ENCODE data around the gene CPN1. TPM values are rescaled to one million over a fixed set of nuclear protein-coding genes. Genes with fewer than 3 reads are reported as not detected.
A peak's percentile ranks its signal among the peaks of the same experiment; 100 is the strongest.
"Not testable (repeated sequence)": the region's sequence is repeated elsewhere in the genome, so short reads cannot be mapped to it uniquely, and the experiment has no call there.

The CPN1 gene
- total RNA-seq, 2 experiments from 2014 or later, result not detected

- Mint-ChIP-seq H3K4me1 (no peaks in the 10 kb centered on the region), H3K27me3 (peaks cover 14% of the 10 kb centered on the region), H3K36me3 (ENCODE audit: low read depth) (no peaks in the 10 kb centered on the region), H3K27ac (no peak overlapping the region), H3K9me3 (ENCODE audit: low read depth) (no peaks in the 10 kb centered on the region), H3K4me3 (no peak overlapping the region)
- ATAC-seq (peak; percentile 61), DNase-seq (peak; percentile 29)
- POLR2A ChIA-PET, result no interaction called here
- intact Hi-C loops (cut with DNase I, micrococcal nuclease), result no loop called here
- CTCF ChIA-PET, result interaction anchor here (1.0 to 1.2 kb wide), 2 partner anchors 91 to 99 kb away, joined by 4 read pairs; no protein-coding TSS in a partner anchor
Observed at GRCh38 chr10:100109670-100110069, 28.0 kb upstream of the CPN1 start.

GRCh38 chr10:100106865-100107264, 25.2 kb upstream of the CPN1 start:
- ChIA-PET CTCF (no interaction called here), POLR2A (no interaction called here)
- Mint-ChIP-seq H3K4me3 (no peak overlapping the region), H3K27ac (no peak overlapping the region), H3K4me1 (no peaks in the 10 kb centered on the region), H3K36me3 (ENCODE audit: low read depth) (no peaks in the 10 kb centered on the region), H3K9me3 (ENCODE audit: low read depth) (peaks cover 4% of the 10 kb centered on the region), H3K27me3 (peaks cover 18% of the 10 kb centered on the region)
- DNase-seq, result no peak
- intact Hi-C loops (cut with DNase I, micrococcal nuclease), result no loop called here
- no peak for ATAC-seq

DNA sequence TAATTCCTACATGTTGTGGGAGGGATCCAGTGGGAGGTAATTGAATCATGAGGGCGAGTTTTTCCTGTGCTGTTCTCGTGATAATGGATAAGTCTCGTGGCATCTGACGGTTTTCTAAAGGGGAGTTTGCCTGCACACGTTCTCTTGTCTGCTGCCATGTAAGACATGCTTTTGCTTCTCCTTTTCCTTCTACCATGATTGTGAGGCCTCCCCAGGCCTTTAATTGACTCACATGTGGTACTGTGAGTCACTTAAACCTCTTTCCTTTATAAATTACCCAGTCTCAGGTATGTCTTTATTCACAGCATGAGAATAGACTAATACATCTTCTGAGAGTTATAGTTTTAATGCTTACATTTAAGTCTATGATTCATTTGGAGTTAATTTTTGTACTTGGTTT, 22.6 kb upstream of the CPN1 start:
- Mint-ChIP-seq H3K4me3 (no peak overlapping the region), H3K4me1 (no peaks in the 10 kb centered on the region), H3K36me3 (ENCODE audit: low read depth) (no peaks in the 10 kb centered on the region), H3K27ac (no peak overlapping the region), H3K27me3 (peaks cover 30% of the 10 kb centered on the region), H3K9me3 (ENCODE audit: low read depth) (peaks cover 4% of the 10 kb centered on the region)
- intact Hi-C loops (cut with DNase I, micrococcal nuclease), result no loop called here
- ChIA-PET POLR2A (no interaction called here), CTCF (no interaction called here)
- DNase-seq (no peak), ATAC-seq (peak; percentile 23)

DNA sequence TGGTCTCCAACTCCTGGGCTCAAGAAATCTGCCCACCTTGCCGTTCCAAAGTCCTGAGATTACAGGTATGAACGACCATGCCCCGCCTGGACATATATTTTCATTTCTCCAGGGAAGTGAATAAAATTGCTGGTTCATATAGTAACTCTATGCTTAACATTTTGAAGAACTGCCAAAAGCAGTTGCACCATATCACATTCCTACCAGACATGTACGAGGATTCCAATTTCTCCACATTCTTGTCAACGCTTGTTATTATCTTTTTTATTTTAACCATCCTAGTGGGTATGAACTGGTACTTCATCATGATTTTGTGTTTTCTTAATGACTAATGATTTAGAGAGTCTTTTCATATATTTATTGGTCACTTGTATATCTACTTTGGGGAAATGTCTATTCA, 21.9 kb upstream of the CPN1 start:
- Mint-ChIP-seq H3K9me3 (ENCODE audit: low read depth) (peaks cover 4% of the 10 kb centered on the region), H3K36me3 (ENCODE audit: low read depth) (no peaks in the 10 kb centered on the region), H3K27ac (no peak overlapping the region), H3K4me3 (no peak overlapping the region), H3K4me1 (no peaks in the 10 kb centered on the region), H3K27me3 (peaks cover 30% of the 10 kb centered on the region)
- DNase-seq, result no peak
- POLR2A ChIA-PET, result no interaction called here
- CTCF ChIA-PET, result no interaction called here
- intact Hi-C loops (cut with DNase I, micrococcal nuclease), result no loop called here
- no peak for ATAC-seq

GRCh38 chr10:100101192-100102076, 19.8 kb upstream of the CPN1 start:
- Mint-ChIP-seq H3K4me1 (no peaks in the 10 kb centered on the region), H3K27ac (no peak overlapping the region), H3K9me3 (ENCODE audit: low read depth) (peaks cover 4% of the 10 kb centered on the region), H3K36me3 (ENCODE audit: low read depth) (no peaks in the 10 kb centered on the region), H3K4me3 (no peak overlapping the region), H3K27me3 (peaks cover 37% of the 10 kb centered on the region)
- DNase-seq (no peak), ATAC-seq (no peak)
- POLR2A ChIA-PET, result no interaction called here
- CTCF ChIA-PET, result no interaction called here
- intact Hi-C loops (cut with DNase I, micrococcal nuclease), result no loop called here

- ChIA-PET POLR2A (no interaction called here), CTCF (no interaction called here)
- ATAC-seq (no peak), DNase-seq (no peak)
- H3K9me3 Mint-ChIP-seq (ENCODE audit: low read depth), result peaks cover 4% of the 10 kb centered on the region
- intact Hi-C loops (cut with DNase I, micrococcal nuclease), result no loop called here
- H3K27ac Mint-ChIP-seq, result no peak overlapping the region
- H3K4me3 Mint-ChIP-seq, result no peak overlapping the region
- H3K4me1 Mint-ChIP-seq, result no peaks in the 10 kb centered on the region
- peaks cover 36% of the 10 kb centered on the region for H3K27me3 Mint-ChIP-seq
- no peaks in the 10 kb centered on the region for H3K36me3 Mint-ChIP-seq (ENCODE audit: low read depth)
Observed at GRCh38 chr10:100100651-100101184, 19.0 kb upstream of the CPN1 start.

DNA sequence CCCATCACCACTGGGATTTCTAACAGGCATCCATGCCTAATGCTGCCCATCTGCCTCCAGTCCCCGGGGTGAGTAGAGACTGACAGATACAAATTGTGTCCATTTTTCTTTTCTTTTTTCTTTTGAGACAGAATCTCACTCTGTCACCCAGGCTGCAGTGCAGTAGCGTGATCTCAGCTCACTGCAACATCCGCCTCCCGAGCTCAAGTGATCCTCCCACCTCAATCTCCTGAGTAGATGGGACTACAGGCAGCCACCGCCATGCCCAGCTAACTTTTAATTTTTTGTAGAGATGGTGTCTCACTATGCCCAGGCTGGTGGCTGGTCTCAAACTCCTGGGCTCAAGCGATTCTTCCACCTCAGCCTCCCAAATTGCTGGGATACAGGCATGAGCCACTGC, 7.6 kb upstream of the CPN1 start:
- CTCF ChIA-PET, result no interaction called here
- H3K4me3 Mint-ChIP-seq, result no peak overlapping the region
- H3K4me1 Mint-ChIP-seq, result no peaks in the 10 kb centered on the region
- ATAC-seq (no peak), DNase-seq (no peak)
- no peaks in the 10 kb centered on the region for H3K36me3 Mint-ChIP-seq (ENCODE audit: low read depth)
- H3K27me3 Mint-ChIP-seq, result peaks cover 12% of the 10 kb centered on the region
- POLR2A ChIA-PET, result no interaction called here
- H3K27ac Mint-ChIP-seq, result no peak overlapping the region
- no peaks in the 10 kb centered on the region for H3K9me3 Mint-ChIP-seq (ENCODE audit: low read depth)
- intact Hi-C loops (cut with DNase I, micrococcal nuclease), result no loop called here

DNA sequence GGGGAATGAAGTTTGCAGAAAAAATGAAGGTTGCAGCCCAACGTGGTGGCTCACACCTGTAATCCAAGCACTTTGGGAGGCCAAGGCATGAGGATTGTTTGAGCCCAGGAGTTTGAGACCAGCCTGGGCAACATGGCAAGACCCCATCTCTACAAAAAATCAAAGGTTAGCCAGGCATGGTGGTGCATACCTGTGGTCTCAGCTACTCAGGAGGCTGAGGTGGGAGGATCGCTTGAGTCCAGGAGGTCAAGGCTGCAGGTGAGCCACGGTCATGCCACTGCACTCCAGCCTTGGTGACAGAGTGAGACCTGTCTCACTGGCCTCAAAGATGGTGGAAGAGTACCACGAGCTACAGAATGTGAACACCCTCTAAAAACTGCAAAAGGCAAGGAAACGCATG, 5.0 kb upstream of the CPN1 start:
- intact Hi-C loops (cut with DNase I, micrococcal nuclease); H3K4me3 Mint-ChIP-seq; H3K27ac Mint-ChIP-seq; H3K4me1 Mint-ChIP-seq; H3K36me3 Mint-ChIP-seq (ENCODE audit: low read depth); CTCF ChIA-PET; H3K9me3 Mint-ChIP-seq (ENCODE audit: low read depth); POLR2A ChIA-PET; DNase-seq; ATAC-seq: not testable (repeated sequence)
- H3K27me3 Mint-ChIP-seq, result peaks cover 17% of the 10 kb centered on the region

DNA sequence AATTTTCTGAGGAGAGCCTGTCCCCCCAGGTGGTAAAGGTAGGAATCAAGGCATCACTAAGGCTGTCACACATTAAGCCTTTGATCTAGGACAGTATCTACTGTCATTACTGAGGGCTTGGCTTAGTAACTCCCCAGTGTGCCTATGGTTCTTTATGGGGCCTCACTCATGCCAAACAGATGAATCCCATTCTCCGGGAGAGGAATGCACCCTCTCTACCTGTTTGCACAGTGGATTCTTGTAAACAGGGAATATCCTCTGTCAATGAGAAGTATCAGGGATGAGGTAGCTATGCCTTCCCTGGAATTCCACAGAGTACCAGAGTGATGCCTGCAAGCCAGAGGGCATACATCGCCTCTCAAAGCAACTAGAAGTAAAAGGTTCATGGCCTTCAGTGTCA, 3.9 kb upstream of the CPN1 start:
- no peak overlapping the region for H3K4me3 Mint-ChIP-seq
- POLR2A ChIA-PET, result no interaction called here
- H3K36me3 Mint-ChIP-seq (ENCODE audit: low read depth), result no peaks in the 10 kb centered on the region
- no peak overlapping the region for H3K27ac Mint-ChIP-seq
- ATAC-seq, result no peak
- no peaks in the 10 kb centered on the region for H3K9me3 Mint-ChIP-seq (ENCODE audit: low read depth)
- no peak for DNase-seq
- CTCF ChIA-PET, result no interaction called here
- intact Hi-C loops (cut with DNase I, micrococcal nuclease), result no loop called here
- peaks cover 17% of the 10 kb centered on the region for H3K27me3 Mint-ChIP-seq
- no peaks in the 10 kb centered on the region for H3K4me1 Mint-ChIP-seq

DNA sequence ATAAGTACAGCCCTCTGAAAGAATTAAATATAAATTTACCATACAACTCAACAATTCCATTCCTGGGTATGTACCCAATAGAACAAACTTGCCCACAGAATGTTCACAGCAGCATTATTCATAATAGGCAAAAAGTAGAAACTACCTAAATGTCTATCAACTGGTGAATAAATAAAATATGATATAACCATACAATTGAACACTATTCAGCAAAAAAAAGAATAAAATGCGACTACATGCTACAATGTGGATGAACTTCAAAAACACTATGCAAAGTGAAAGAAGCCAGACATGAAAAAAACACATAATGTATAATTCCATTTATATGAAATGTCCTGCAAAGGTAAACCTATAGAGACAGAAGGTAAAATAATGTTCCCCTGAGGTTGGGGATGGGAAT, 2.0 kb upstream of the CPN1 start:
- ChIA-PET CTCF (no interaction called here), POLR2A (no interaction called here)
- Mint-ChIP-seq H3K4me1 (no peaks in the 10 kb centered on the region), H3K4me3 (no peak overlapping the region), H3K27ac (no peak overlapping the region), H3K36me3 (ENCODE audit: low read depth) (no peaks in the 10 kb centered on the region), H3K9me3 (ENCODE audit: low read depth) (no peaks in the 10 kb centered on the region), H3K27me3 (peaks cover 24% of the 10 kb centered on the region)
- no peak for ATAC-seq
- intact Hi-C loops (cut with DNase I, micrococcal nuclease), result no loop called here
- DNase-seq, result no peak

- not testable (repeated sequence) for H3K4me3 Mint-ChIP-seq
Observed at GRCh38 chr10:100082276-100082675, 607 bp upstream of the CPN1 start.

DNA sequence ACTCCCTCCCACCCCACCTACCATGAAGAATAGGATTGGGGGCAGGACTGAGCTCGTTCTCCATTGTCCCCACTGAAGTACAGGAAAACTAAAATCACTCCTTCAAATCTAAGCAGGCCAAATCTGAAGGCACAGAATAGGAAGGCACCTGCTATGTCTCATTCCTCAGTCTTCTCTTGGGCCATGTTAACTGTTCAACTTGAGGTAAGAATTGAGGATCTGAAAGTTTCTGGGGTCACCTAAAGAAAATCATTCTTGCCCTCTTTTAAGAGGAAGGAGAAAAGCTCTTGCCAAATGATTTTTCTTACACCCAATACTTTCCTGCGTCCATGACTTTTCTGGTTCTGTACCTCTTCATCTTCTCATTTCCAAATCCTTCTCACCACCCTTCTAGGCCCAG, 4.9 kb downstream of the CPN1 start:
- POLR2A ChIA-PET, result no interaction called here
- Mint-ChIP-seq H3K9me3 (ENCODE audit: low read depth) (no peaks in the 10 kb centered on the region), H3K4me1 (no peaks in the 10 kb centered on the region), H3K36me3 (ENCODE audit: low read depth) (no peaks in the 10 kb centered on the region), H3K4me3 (no peak overlapping the region), H3K27me3 (peaks cover 14% of the 10 kb centered on the region), H3K27ac (no peak overlapping the region)
- intact Hi-C loops (cut with DNase I, micrococcal nuclease), result no loop called here
- no peak for ATAC-seq
- CTCF ChIA-PET, result interaction anchor here (0.6 kb wide), 1 partner anchor 10 kb away, joined by 3 read pairs; no protein-coding TSS in a partner anchor
- no peak for DNase-seq

More at GRCh38 chr10:100082276-100082675, 607 bp upstream of the CPN1 start:
- ATAC-seq; DNase-seq; POLR2A ChIA-PET; intact Hi-C loops (cut with DNase I, micrococcal nuclease); H3K4me1 Mint-ChIP-seq; H3K36me3 Mint-ChIP-seq (ENCODE audit: low read depth); H3K27ac Mint-ChIP-seq; H3K9me3 Mint-ChIP-seq (ENCODE audit: low read depth): not testable (repeated sequence)
- CTCF ChIA-PET, result interaction anchor here (1.2 kb wide), 1 partner anchor 37 kb away, joined by 3 read pairs; no protein-coding TSS in a partner anchor
- H3K27me3 Mint-ChIP-seq, result peaks cover 23% of the 10 kb centered on the region
